Neural cell (in vitro differentiated cells): ENCODE results near the gene CSNK1E.

Experiments
- EP300 ChIP-seq: fragments of 450-650 bp; conservative IDR thresholded peaks from 2 replicates; pipeline ENCODE4 v1.6.1; 2014; ENCODE audit warnings: antibody characterized with exemption, mild to moderate bottlenecking, moderate library complexity; ENCODE audit not compliant: poor library complexity, severe bottlenecking
- EZH2 ChIP-seq: fragments of 200-600, 300-800 bp; shearing (Covaris generic), sonication (generic); IDR thresholded peaks from 2 replicates; pipeline ENCODE4 v1.6.1; 2014; ENCODE audit warnings: antibody characterized with exemption, low read length, borderline replicate concordance, mild to moderate bottlenecking; ENCODE audit not compliant: insufficient read depth, poor library complexity, severe bottlenecking
- POLR2AphosphoS5 ChIP-seq: IDR thresholded peaks from 2 replicates; pipeline ENCODE4 v1.6.1; 2012
- RAD21 ChIP-seq: fragments of 450-650 bp; conservative IDR thresholded peaks from 2 replicates; pipeline ENCODE4 v1.6.1; 2014; ENCODE audit warnings: antibody characterized with exemption, mild to moderate bottlenecking, moderate library complexity
- SMC3 ChIP-seq: fragments of 450-650 bp; conservative IDR thresholded peaks from 2 replicates; pipeline ENCODE4 v1.6.1; 2014; ENCODE audit warnings: antibody characterized with exemption, mild to moderate bottlenecking, moderate library complexity; ENCODE audit not compliant: poor library complexity
- TAF1 ChIP-seq: IDR thresholded peaks from 2 replicates; pipeline ENCODE4 v1.6.1; 2012; ENCODE audit warnings: low read depth
- TF ChIP-seq, protein P1 (sequence below): fragments of 450-650 bp; IDR thresholded peaks from 2 replicates; pipeline ENCODE4 v1.5.1; 2014; ENCODE audit warnings: antibody characterized with exemption, mild to moderate bottlenecking, moderate library complexity; ENCODE audit not compliant: poor library complexity, severe bottlenecking
- TF ChIP-seq, protein P2 (sequence below): IDR thresholded peaks from 2 replicates; pipeline ENCODE4 v1.6.1; 2012; ENCODE audit warnings: borderline replicate concordance

DNA sequence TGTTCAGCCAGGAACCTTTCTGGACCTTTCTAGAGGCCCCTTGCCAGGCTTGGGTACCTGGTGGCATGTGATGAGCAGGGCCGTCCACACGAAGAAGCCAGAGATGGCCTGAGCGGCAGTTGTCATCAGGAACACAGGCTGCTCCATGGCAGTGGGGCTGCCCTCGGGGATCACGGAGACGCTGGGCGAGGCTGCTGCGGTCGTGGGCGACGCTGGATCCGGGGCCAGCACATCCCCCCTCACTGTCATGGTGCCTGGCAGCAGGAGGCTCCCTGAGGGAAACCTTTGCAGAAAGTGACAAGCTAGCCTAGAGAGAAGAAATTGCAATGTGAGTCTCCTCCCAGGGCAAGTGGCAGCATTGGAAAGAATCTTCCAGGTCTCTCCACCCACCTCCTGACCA lies 69.5 kb downstream of the CSNK1E start:
- TF ChIP-seq, protein P1, sequence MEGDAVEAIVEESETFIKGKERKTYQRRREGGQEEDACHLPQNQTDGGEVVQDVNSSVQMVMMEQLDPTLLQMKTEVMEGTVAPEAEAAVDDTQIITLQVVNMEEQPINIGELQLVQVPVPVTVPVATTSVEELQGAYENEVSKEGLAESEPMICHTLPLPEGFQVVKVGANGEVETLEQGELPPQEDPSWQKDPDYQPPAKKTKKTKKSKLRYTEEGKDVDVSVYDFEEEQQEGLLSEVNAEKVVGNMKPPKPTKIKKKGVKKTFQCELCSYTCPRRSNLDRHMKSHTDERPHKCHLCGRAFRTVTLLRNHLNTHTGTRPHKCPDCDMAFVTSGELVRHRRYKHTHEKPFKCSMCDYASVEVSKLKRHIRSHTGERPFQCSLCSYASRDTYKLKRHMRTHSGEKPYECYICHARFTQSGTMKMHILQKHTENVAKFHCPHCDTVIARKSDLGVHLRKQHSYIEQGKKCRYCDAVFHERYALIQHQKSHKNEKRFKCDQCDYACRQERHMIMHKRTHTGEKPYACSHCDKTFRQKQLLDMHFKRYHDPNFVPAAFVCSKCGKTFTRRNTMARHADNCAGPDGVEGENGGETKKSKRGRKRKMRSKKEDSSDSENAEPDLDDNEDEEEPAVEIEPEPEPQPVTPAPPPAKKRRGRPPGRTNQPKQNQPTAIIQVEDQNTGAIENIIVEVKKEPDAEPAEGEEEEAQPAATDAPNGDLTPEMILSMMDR: no peak
- TF ChIP-seq, protein P2, sequence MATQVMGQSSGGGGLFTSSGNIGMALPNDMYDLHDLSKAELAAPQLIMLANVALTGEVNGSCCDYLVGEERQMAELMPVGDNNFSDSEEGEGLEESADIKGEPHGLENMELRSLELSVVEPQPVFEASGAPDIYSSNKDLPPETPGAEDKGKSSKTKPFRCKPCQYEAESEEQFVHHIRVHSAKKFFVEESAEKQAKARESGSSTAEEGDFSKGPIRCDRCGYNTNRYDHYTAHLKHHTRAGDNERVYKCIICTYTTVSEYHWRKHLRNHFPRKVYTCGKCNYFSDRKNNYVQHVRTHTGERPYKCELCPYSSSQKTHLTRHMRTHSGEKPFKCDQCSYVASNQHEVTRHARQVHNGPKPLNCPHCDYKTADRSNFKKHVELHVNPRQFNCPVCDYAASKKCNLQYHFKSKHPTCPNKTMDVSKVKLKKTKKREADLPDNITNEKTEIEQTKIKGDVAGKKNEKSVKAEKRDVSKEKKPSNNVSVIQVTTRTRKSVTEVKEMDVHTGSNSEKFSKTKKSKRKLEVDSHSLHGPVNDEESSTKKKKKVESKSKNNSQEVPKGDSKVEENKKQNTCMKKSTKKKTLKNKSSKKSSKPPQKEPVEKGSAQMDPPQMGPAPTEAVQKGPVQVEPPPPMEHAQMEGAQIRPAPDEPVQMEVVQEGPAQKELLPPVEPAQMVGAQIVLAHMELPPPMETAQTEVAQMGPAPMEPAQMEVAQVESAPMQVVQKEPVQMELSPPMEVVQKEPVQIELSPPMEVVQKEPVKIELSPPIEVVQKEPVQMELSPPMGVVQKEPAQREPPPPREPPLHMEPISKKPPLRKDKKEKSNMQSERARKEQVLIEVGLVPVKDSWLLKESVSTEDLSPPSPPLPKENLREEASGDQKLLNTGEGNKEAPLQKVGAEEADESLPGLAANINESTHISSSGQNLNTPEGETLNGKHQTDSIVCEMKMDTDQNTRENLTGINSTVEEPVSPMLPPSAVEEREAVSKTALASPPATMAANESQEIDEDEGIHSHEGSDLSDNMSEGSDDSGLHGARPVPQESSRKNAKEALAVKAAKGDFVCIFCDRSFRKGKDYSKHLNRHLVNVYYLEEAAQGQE: no peak
- TF ChIP-seq SMC3 (no peak), POLR2AphosphoS5 (no peak), TAF1 (no peak), EZH2 (no peak), EP300 (no peak), RAD21 (no peak)
